Measurements from ENCODE around the gene MT1F. TPM values are rescaled to one million over a fixed set of nuclear protein-coding genes. Genes with fewer than 3 reads are reported as not detected.

Gene MT1F
- total and polyA plus RNA-seq, 9 of the 15 experiments (the other 6 are each of a cell fraction or from before 2014, with no cell fraction given): 0.18 to 0.68 (median 0.29) TPM; not detected in 5

- Histone ChIP-seq H3K4me3 (no peak overlapping the region), H3K36me3 (ENCODE audit: control insufficient read depth, insufficient read depth, low read length) (no peaks in the 10 kb centered on the region), H3K27me3 (ENCODE audit: control insufficient read depth in 2 of 2, insufficient read depth in 2 of 2, low read length in 2 of 2) (peaks cover 30 to 70% of the 10 kb centered on the region in 2 experiments; a peak in 4 of 5 replicates), H3K9me1 (ENCODE audit: control insufficient read depth, insufficient read depth, low read length) (peaks cover 2% of the 10 kb centered on the region), H3K27ac (ENCODE audit: extremely low read depth, low read depth, low read length) (no peak overlapping the region), H2AFZ (ENCODE audit: low read depth, low read length) (peak overlapping the region; percentile 51; the same call in 1 of the 2 replicates), H3K4me2 (ENCODE audit: insufficient read depth, low read length) (peak overlapping the region; percentile 63; the same call in 1 of the 2 replicates), H3K9ac (ENCODE audit: insufficient read depth in 1 of 2, low read depth in 2 of 2, low read length in 2 of 2) (no peak overlapping the region), H3K79me2 (ENCODE audit: control insufficient read depth, insufficient read depth, low read length) (no peaks in the 10 kb centered on the region), H3K4me1 (replicated peaks in 1 of 2; ENCODE audit: control insufficient read depth in 2 of 2, insufficient read depth in 2 of 2, low read length in 2 of 2) (peaks cover 0 to 12% of the 10 kb centered on the region in 2 experiments; a peak in 2 of 5 replicates), H4K20me1 (replicated peaks; ENCODE audit: control insufficient read depth, insufficient read depth, low read length) (peaks cover 6% of the 10 kb centered on the region; the same call in 1 of the 2 replicates), H3K9me3 (replicated peaks; ENCODE audit: control insufficient read depth, insufficient read depth, low read depth, low read length) (no peaks in the 10 kb centered on the region)
- BruUV-seq (replicated peaks): no TSS peak
- CTCF ChIA-PET (ENCODE audit: low intra/inter-chr PET ratio): no interaction called here
- POLR2A ChIA-PET: no interaction called here
- intact Hi-C loops (cut with micrococcal nuclease): no loop called here
- TF ChIP-seq HDAC1 (IDR thresholded peaks at IDR 0.05): no peak
- no peak for TF ChIP-seq ZNF695 (CRISPR knock-in tag; IDR thresholded peaks at IDR 0.05)
- no peak for TF ChIP-seq ZNF780A (CRISPR knock-in tag; IDR thresholded peaks at IDR 0.05)
- TF ChIP-seq ZNF282 (CRISPR knock-in tag; IDR thresholded peaks at IDR 0.05): no peak
- TF ChIP-seq STAT5B (CRISPR knock-in tag; IDR thresholded peaks at IDR 0.05): no peak
- no peak for TF ChIP-seq EZH2 (IDR thresholded peaks at IDR 0.05; ENCODE audit: borderline replicate concordance, low read depth, low read length)
- no peak for TF ChIP-seq ZNF551 (CRISPR knock-in tag; IDR thresholded peaks at IDR 0.05)
- TF ChIP-seq MEF2A (IDR thresholded peaks at IDR 0.05; ENCODE audit: control insufficient read depth, low read depth, low read length): no peak
- no peak for TF ChIP-seq MCM3 (IDR thresholded peaks at IDR 0.05)
- TF ChIP-seq HDAC3 (IDR thresholded peaks at IDR 0.05; ENCODE audit: borderline replicate concordance, partially characterized antibody): no peak
- TF ChIP-seq BRF2 (IDR thresholded peaks at IDR 0.05; ENCODE audit: borderline replicate concordance, insufficient read depth, insufficient read length): no peak
- TF ChIP-seq BRD9 (IDR thresholded peaks at IDR 0.05; ENCODE audit: low read depth, partially characterized antibody): no peak
- TF ChIP-seq MAFG (tag; conservative IDR thresholded peaks at IDR 0.05): no peak
- no peak for TF ChIP-seq CTBP1 (IDR thresholded peaks at IDR 0.05; ENCODE audit: borderline replicate concordance)
- no peak for TF ChIP-seq NCOA2 (IDR thresholded peaks at IDR 0.05; ENCODE audit: partially characterized antibody in 2 of 2)
- TF ChIP-seq SAFB2 (IDR thresholded peaks at IDR 0.05; ENCODE audit: borderline replicate concordance, low read depth, low read length, severe bottlenecking): no peak
- TF ChIP-seq SIRT6 (IDR thresholded peaks at IDR 0.05; ENCODE audit: low read depth, low read length): no peak
- ATAC-seq: no peak
- FAIRE-seq: no peak
- 7% methylated on average over 10 of the region's 10 CpGs for WGBS (ENCODE audit: insufficient coverage, low coverage, missing lambda C conversion rate)
- in situ Hi-C loops (cut with MboI): no loop called here
- DNase-seq (ENCODE audit: extremely low read depth in 1 of 4, low spot score in 3 of 4): no peak
Measured at GRCh38 chr16:56658327-56658875, 642 bp downstream of the MT1F start.
